ENCODE data around the gene ENPP5. TPM values are rescaled to one million over a fixed set of nuclear protein-coding genes. Genes with fewer than 3 reads are reported as not detected.

The ENPP5 gene
- total and polyA plus RNA-seq, 10 of the 15 experiments (the other 5 are each of a cell fraction or from before 2014, with no cell fraction given) = 0.05 to 0.07 TPM; not detected in 8

DNA sequence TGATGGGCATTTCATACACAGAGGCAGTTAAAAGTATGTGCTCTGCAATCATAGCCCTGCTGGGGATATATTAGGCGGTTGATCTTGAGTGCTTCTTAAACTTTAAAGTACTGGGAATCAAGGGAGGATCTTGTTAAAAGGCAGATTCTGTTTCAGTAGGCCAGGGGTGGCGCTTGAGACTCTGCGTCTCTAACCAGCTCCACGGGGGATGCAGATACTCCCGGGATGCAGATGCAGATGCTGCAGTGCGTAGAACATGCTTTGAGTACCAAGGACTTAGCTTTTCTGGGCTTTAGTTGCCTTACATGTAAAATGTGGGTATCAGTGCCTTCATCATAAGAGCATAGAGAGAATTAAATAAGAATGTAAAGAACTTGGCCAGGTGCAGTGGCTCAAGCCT is 44.4 kb upstream of the ENPP5 start:
- Histone ChIP-seq H3K27me3 (replicated peaks in 1 of 2; ENCODE audit: control insufficient read depth in 2 of 2, insufficient read depth in 2 of 2, low read length in 1 of 2) (no peaks in the 10 kb centered on the region), H3K4me3 (no peak overlapping the region), H2AFZ (ENCODE audit: control insufficient read depth, low read depth, low read length) (no peak overlapping the region), H3K27ac (ENCODE audit: control insufficient read depth, insufficient read depth) (no peak overlapping the region), H3K9me3 (replicated peaks; ENCODE audit: control insufficient read depth, insufficient read depth, low read length) (peaks cover 3% of the 10 kb centered on the region; the same call in 2 of the 3 replicates), H3K9ac (ENCODE audit: control insufficient read depth, insufficient read depth, low read length) (no peak overlapping the region), H3K4me1 (ENCODE audit: control insufficient read depth, insufficient read depth, low read length) (peaks cover 26% of the 10 kb centered on the region), H3K79me2 (ENCODE audit: control insufficient read depth, insufficient read depth, low read length) (no peaks in the 10 kb centered on the region), H4K20me1 (ENCODE audit: control insufficient read depth, insufficient read depth) (no peaks in the 10 kb centered on the region), H3K4me2 (ENCODE audit: control insufficient read depth, insufficient read depth) (no peak overlapping the region), H3K36me3 (ENCODE audit: control insufficient read depth in 2 of 2, insufficient read depth in 2 of 2, low read length in 1 of 2) (no peaks in the 10 kb centered on the region)
- ChIA-PET POLR2A (interaction anchor here (0.7 to 1.1 kb wide), 2 partner anchors 86 to 467 kb away, joined by 4 to 5 read pairs; partner anchors contain the start of gene ENPP4), CTCF (no interaction called here), SMC1A (ENCODE audit: uncharacterized antibody, unreplicated experiment) (interaction anchor here (0.6 to 1.2 kb wide), 3 partner anchors 77 to 163 kb away, joined by 3 to 5 read pairs (median 4); no protein-coding TSS in a partner anchor), RAD21 (ENCODE audit: unreplicated experiment) (interaction anchor here (1.0 kb wide), 1 partner anchor 125 kb away, joined by 5 read pairs; no protein-coding TSS in a partner anchor)
- FAIRE-seq (no peak), ATAC-seq (no peak), DNase-seq (ENCODE audit: low read depth, low spot score) (no peak)
- BruUV-seq (replicated peaks) = no TSS peak
- in situ Hi-C loops (cut with MboI) (no loop called here), intact Hi-C loops (cut with micrococcal nuclease; ENCODE audit: unreplicated experiment) (no loop called here)
- 79% methylated on average over 6 of the region's 6 CpGs for WGBS (ENCODE audit: insufficient coverage, insufficient replicate concordance, low lambda C conversion rate, missing lambda C conversion rate)
- TF ChIP-seq RELA (IDR thresholded peaks at IDR 0.05; ENCODE audit: borderline replicate concordance, partially characterized antibody) (no peak), PAX8 (IDR thresholded peaks at IDR 0.05) (no peak), SUZ12 (IDR thresholded peaks at IDR 0.05; ENCODE audit: unreplicated experiment) (no peak), MEF2A (IDR thresholded peaks at IDR 0.05; ENCODE audit: insufficient read depth, low read depth, low read length) (no peak), SMC3 (IDR thresholded peaks at IDR 0.05; ENCODE audit: borderline replicate concordance, low read length) (no peak), WRNIP1 (IDR thresholded peaks at IDR 0.05; ENCODE audit: borderline replicate concordance, low read depth, low read length) (no peak), BHLHE40 (IDR thresholded peaks at IDR 0.05; ENCODE audit: borderline replicate concordance in 1 of 2, low read depth in 2 of 2, low read length in 1 of 2) (no peak), ESRRA (IDR thresholded peaks at IDR 0.05; ENCODE audit: low read length) (no peak)
- TF ChIP-seq, protein P1, sequence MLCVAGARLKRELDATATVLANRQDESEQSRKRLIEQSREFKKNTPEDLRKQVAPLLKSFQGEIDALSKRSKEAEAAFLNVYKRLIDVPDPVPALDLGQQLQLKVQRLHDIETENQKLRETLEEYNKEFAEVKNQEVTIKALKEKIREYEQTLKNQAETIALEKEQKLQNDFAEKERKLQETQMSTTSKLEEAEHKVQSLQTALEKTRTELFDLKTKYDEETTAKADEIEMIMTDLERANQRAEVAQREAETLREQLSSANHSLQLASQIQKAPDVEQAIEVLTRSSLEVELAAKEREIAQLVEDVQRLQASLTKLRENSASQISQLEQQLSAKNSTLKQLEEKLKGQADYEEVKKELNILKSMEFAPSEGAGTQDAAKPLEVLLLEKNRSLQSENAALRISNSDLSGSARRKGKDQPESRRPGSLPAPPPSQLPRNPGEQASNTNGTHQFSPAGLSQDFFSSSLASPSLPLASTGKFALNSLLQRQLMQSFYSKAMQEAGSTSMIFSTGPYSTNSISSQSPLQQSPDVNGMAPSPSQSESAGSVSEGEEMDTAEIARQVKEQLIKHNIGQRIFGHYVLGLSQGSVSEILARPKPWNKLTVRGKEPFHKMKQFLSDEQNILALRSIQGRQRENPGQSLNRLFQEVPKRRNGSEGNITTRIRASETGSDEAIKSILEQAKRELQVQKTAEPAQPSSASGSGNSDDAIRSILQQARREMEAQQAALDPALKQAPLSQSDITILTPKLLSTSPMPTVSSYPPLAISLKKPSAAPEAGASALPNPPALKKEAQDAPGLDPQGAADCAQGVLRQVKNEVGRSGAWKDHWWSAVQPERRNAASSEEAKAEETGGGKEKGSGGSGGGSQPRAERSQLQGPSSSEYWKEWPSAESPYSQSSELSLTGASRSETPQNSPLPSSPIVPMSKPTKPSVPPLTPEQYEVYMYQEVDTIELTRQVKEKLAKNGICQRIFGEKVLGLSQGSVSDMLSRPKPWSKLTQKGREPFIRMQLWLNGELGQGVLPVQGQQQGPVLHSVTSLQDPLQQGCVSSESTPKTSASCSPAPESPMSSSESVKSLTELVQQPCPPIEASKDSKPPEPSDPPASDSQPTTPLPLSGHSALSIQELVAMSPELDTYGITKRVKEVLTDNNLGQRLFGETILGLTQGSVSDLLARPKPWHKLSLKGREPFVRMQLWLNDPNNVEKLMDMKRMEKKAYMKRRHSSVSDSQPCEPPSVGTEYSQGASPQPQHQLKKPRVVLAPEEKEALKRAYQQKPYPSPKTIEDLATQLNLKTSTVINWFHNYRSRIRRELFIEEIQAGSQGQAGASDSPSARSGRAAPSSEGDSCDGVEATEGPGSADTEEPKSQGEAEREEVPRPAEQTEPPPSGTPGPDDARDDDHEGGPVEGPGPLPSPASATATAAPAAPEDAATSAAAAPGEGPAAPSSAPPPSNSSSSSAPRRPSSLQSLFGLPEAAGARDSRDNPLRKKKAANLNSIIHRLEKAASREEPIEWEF (IDR thresholded peaks at IDR 0.05; ENCODE audit: insufficient replicate concordance, low read depth, low read length) = no peak
- TF ChIP-seq, protein P2, sequence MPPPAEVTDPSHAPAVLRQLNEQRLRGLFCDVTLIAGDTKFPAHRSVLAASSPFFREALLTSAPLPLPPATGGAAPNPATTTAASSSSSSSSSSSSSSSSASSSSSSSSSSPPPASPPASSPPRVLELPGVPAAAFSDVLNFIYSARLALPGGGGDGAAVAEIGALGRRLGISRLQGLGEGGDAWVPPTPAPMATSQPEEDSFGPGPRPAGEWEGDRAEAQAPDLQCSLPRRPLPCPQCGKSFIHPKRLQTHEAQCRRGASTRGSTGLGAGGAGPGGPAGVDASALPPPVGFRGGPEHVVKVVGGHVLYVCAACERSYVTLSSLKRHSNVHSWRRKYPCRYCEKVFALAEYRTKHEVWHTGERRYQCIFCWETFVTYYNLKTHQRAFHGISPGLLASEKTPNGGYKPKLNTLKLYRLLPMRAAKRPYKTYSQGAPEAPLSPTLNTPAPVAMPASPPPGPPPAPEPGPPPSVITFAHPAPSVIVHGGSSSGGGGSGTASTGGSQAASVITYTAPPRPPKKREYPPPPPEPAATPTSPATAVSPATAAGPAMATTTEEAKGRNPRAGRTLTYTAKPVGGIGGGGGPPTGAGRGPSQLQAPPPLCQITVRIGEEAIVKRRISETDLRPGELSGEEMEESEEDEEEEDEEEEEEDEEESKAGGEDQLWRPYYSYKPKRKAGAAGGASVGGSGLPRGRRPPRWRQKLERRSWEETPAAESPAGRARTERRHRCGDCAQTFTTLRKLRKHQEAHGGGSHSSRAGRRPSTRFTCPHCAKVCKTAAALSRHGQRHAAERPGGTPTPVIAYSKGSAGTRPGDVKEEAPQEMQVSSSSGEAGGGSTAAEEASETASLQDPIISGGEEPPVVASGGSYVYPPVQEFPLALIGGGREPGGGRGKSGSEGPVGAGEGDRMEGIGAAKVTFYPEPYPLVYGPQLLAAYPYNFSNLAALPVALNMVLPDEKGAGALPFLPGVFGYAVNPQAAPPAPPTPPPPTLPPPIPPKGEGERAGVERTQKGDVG (CRISPR knock-in tag; IDR thresholded peaks at IDR 0.05) = no peak
- TF ChIP-seq, protein P3, sequence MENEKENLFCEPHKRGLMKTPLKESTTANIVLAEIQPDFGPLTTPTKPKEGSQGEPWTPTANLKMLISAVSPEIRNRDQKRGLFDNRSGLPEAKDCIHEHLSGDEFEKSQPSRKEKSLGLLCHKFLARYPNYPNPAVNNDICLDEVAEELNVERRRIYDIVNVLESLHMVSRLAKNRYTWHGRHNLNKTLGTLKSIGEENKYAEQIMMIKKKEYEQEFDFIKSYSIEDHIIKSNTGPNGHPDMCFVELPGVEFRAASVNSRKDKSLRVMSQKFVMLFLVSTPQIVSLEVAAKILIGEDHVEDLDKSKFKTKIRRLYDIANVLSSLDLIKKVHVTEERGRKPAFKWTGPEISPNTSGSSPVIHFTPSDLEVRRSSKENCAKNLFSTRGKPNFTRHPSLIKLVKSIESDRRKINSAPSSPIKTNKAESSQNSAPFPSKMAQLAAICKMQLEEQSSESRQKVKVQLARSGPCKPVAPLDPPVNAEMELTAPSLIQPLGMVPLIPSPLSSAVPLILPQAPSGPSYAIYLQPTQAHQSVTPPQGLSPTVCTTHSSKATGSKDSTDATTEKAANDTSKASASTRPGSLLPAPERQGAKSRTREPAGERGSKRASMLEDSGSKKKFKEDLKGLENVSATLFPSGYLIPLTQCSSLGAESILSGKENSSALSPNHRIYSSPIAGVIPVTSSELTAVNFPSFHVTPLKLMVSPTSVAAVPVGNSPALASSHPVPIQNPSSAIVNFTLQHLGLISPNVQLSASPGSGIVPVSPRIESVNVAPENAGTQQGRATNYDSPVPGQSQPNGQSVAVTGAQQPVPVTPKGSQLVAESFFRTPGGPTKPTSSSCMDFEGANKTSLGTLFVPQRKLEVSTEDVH (IDR thresholded peaks at IDR 0.05; ENCODE audit: low read depth, partially characterized antibody) = no peak
